Stimulated activated effector memory CD8-positive, alpha-beta T cell treated with anti-CD3 and anti-CD28 coated beads, Interleukin-12 subunit alpha, Interleukin-12 subunit beta, amount 100 ng/mL, for 72 hours (primary cell): ENCODE measurements around the gene DMD.

ENCODE experiments used
- ATAC-seq: fragments of 150-1000 bp; cut with Tn5 transposase; 2 replicates; pipeline ENCODE4 v1.10.0; 2021
- DNase-seq, 2 donors: peaks; one replicate each; pipeline ENCODE4 v3.0.0; 2021 to 2022; ENCODE audit warnings: low spot score in 2 of 2
- H3K27ac Mint-ChIP-seq: one replicate; pipeline ENCODE4 v1.8.0; 2022; ENCODE audit warnings: mild to moderate bottlenecking, mixed read lengths
- H3K36me3 Mint-ChIP-seq: one replicate; pipeline ENCODE4 v1.8.0; 2022; ENCODE audit warnings: mild to moderate bottlenecking, mixed read lengths
- H3K4me1 Mint-ChIP-seq: one replicate; pipeline ENCODE4 v1.8.0; 2022; ENCODE audit warnings: mixed read lengths
- H3K4me3 Mint-ChIP-seq: one replicate; pipeline ENCODE4 v1.8.0; 2022; ENCODE audit warnings: mild to moderate bottlenecking, mixed read lengths
- H3K9me3 Mint-ChIP-seq: one replicate; pipeline ENCODE4 v1.8.0; 2022; ENCODE audit warnings: mixed read lengths

The DMD gene

GRCh38 chrX:32176510-32176909 is 1034.8 kb downstream of the DMD start:
- peaks cover 8% of the 10 kb centered on the region for H3K9me3 Mint-ChIP-seq
- H3K4me3 Mint-ChIP-seq: no peak overlapping the region
- H3K27ac Mint-ChIP-seq: no peak overlapping the region
- no peak for ATAC-seq
- H3K36me3 Mint-ChIP-seq: no peaks in the 10 kb centered on the region
- no peak for DNase-seq
- H3K4me1 Mint-ChIP-seq: no peaks in the 10 kb centered on the region

GRCh38 chrX:32170481-32170880 is 1040.9 kb downstream of the DMD start:
- Mint-ChIP-seq H3K4me1 (no peaks in the 10 kb centered on the region), H3K27ac (no peak overlapping the region), H3K9me3 (peaks cover 7% of the 10 kb centered on the region), H3K4me3 (no peak overlapping the region), H3K36me3 (no peaks in the 10 kb centered on the region)
- DNase-seq (no peak), ATAC-seq (no peak)

- ATAC-seq (no peak), DNase-seq (no peak)
- Mint-ChIP-seq H3K9me3 (no peaks in the 10 kb centered on the region), H3K4me3 (no peak overlapping the region), H3K36me3 (no peaks in the 10 kb centered on the region), H3K27ac (no peak overlapping the region), H3K4me1 (no peaks in the 10 kb centered on the region)
Observed at GRCh38 chrX:32155044-32155638, 1056.2 kb downstream of the DMD start.

GRCh38 chrX:32153585-32153984 is 1057.8 kb downstream of the DMD start:
- no peak for DNase-seq
- no peak overlapping the region for H3K4me3 Mint-ChIP-seq
- H3K9me3 Mint-ChIP-seq: no peaks in the 10 kb centered on the region
- ATAC-seq: no peak
- no peak overlapping the region for H3K27ac Mint-ChIP-seq
- H3K36me3 Mint-ChIP-seq: no peaks in the 10 kb centered on the region
- H3K4me1 Mint-ChIP-seq: no peaks in the 10 kb centered on the region

- ATAC-seq: no peak
- no peaks in the 10 kb centered on the region for H3K36me3 Mint-ChIP-seq
- no peak overlapping the region for H3K4me3 Mint-ChIP-seq
- no peak overlapping the region for H3K27ac Mint-ChIP-seq
- H3K4me1 Mint-ChIP-seq: no peaks in the 10 kb centered on the region
- no peaks in the 10 kb centered on the region for H3K9me3 Mint-ChIP-seq
- no peak for DNase-seq
Observed at GRCh38 chrX:32150141-32150540, 1061.2 kb downstream of the DMD start.

- no peak for ATAC-seq
- Mint-ChIP-seq H3K36me3 (no peaks in the 10 kb centered on the region), H3K9me3 (peaks cover 6% of the 10 kb centered on the region), H3K4me3 (no peak overlapping the region), H3K4me1 (no peaks in the 10 kb centered on the region), H3K27ac (no peak overlapping the region)
- DNase-seq: no peak
Observed at GRCh38 chrX:32141841-32142240, 1069.5 kb downstream of the DMD start.

- no peak for DNase-seq
- peaks cover 6% of the 10 kb centered on the region for H3K9me3 Mint-ChIP-seq
Observed at GRCh38 chrX:32139476-32139875, 1071.9 kb downstream of the DMD start.

GRCh38 chrX:32137525-32137924 is 1073.8 kb downstream of the DMD start:
- no peak for ATAC-seq
- Mint-ChIP-seq H3K27ac (no peak overlapping the region), H3K4me3 (no peak overlapping the region), H3K36me3 (no peaks in the 10 kb centered on the region), H3K4me1 (no peaks in the 10 kb centered on the region), H3K9me3 (peaks cover 15% of the 10 kb centered on the region)
- DNase-seq: no peak

More at GRCh38 chrX:32139476-32139875, 1071.9 kb downstream of the DMD start:
- no peaks in the 10 kb centered on the region for H3K36me3 Mint-ChIP-seq
- ATAC-seq: no peak
- no peak overlapping the region for H3K4me3 Mint-ChIP-seq
- H3K4me1 Mint-ChIP-seq: no peaks in the 10 kb centered on the region
- H3K27ac Mint-ChIP-seq: no peak overlapping the region

- Mint-ChIP-seq H3K4me1 (no peaks in the 10 kb centered on the region), H3K36me3 (no peaks in the 10 kb centered on the region), H3K4me3 (no peak overlapping the region), H3K27ac (no peak overlapping the region), H3K9me3 (peaks cover 11% of the 10 kb centered on the region)
- no peak for DNase-seq
- ATAC-seq: no peak
Observed at GRCh38 chrX:32126997-32127396, 1084.4 kb downstream of the DMD start.

- H3K36me3 Mint-ChIP-seq: no peaks in the 10 kb centered on the region
- DNase-seq (no peak), ATAC-seq (no peak)
- H3K4me3 Mint-ChIP-seq: no peak overlapping the region
- H3K9me3 Mint-ChIP-seq: peaks cover 11% of the 10 kb centered on the region
- H3K27ac Mint-ChIP-seq: no peak overlapping the region
- H3K4me1 Mint-ChIP-seq: no peaks in the 10 kb centered on the region
Observed at GRCh38 chrX:32118832-32119231, 1092.5 kb downstream of the DMD start.

GRCh38 chrX:32116047-32116446 is 1095.3 kb downstream of the DMD start:
- no peak for ATAC-seq
- Mint-ChIP-seq H3K4me1 (no peaks in the 10 kb centered on the region), H3K36me3 (no peaks in the 10 kb centered on the region), H3K27ac (no peak overlapping the region), H3K9me3 (peaks cover 11% of the 10 kb centered on the region), H3K4me3 (no peak overlapping the region)
- DNase-seq: no peak

GRCh38 chrX:32087663-32088062 is 1123.7 kb downstream of the DMD start:
- no peaks in the 10 kb centered on the region for H3K9me3 Mint-ChIP-seq
- no peaks in the 10 kb centered on the region for H3K36me3 Mint-ChIP-seq

GRCh38 chrX:32084757-32085156 is 1126.6 kb downstream of the DMD start:
- no peak overlapping the region for H3K4me3 Mint-ChIP-seq
- DNase-seq (no peak), ATAC-seq (no peak)
- no peak overlapping the region for H3K27ac Mint-ChIP-seq
- H3K9me3 Mint-ChIP-seq: no peaks in the 10 kb centered on the region
- H3K36me3 Mint-ChIP-seq: no peaks in the 10 kb centered on the region
- no peaks in the 10 kb centered on the region for H3K4me1 Mint-ChIP-seq

More at GRCh38 chrX:32087663-32088062, 1123.7 kb downstream of the DMD start:
- ATAC-seq (no peak), DNase-seq (no peak)
- H3K27ac Mint-ChIP-seq: no peak overlapping the region
- no peak overlapping the region for H3K4me3 Mint-ChIP-seq
- H3K4me1 Mint-ChIP-seq: no peaks in the 10 kb centered on the region

GRCh38 chrX:32048285-32048684 is 1163.1 kb downstream of the DMD start:
- Mint-ChIP-seq H3K27ac (no peak overlapping the region), H3K4me1 (no peaks in the 10 kb centered on the region), H3K9me3 (no peaks in the 10 kb centered on the region), H3K4me3 (no peak overlapping the region), H3K36me3 (no peaks in the 10 kb centered on the region)
- DNase-seq: no peak
- no peak for ATAC-seq

- DNase-seq (no peak), ATAC-seq (no peak)
- no peak overlapping the region for H3K27ac Mint-ChIP-seq
- H3K4me3 Mint-ChIP-seq: no peak overlapping the region
- H3K36me3 Mint-ChIP-seq: no peaks in the 10 kb centered on the region
- H3K4me1 Mint-ChIP-seq: no peaks in the 10 kb centered on the region
- peaks cover 2% of the 10 kb centered on the region for H3K9me3 Mint-ChIP-seq
Observed at GRCh38 chrX:32045149-32045548, 1166.2 kb downstream of the DMD start.

- no peak overlapping the region for H3K4me3 Mint-ChIP-seq
- H3K27ac Mint-ChIP-seq: no peak overlapping the region
- no peaks in the 10 kb centered on the region for H3K4me1 Mint-ChIP-seq
- DNase-seq (no peak), ATAC-seq (no peak)
- peaks cover 2% of the 10 kb centered on the region for H3K9me3 Mint-ChIP-seq
- no peaks in the 10 kb centered on the region for H3K36me3 Mint-ChIP-seq
Observed at GRCh38 chrX:32041181-32041580, 1170.2 kb downstream of the DMD start.

- Mint-ChIP-seq H3K4me3 (no peak overlapping the region), H3K36me3 (no peaks in the 10 kb centered on the region), H3K27ac (no peak overlapping the region), H3K9me3 (peaks cover 7% of the 10 kb centered on the region), H3K4me1 (no peaks in the 10 kb centered on the region)
- ATAC-seq (no peak), DNase-seq (no peak)
Observed at GRCh38 chrX:32026772-32027171, 1184.6 kb downstream of the DMD start.
